Endothelial cell of umbilical vein (primary cell): ENCODE data around the gene NUDT9. TPM values are rescaled to one million over a fixed set of nuclear protein-coding genes. Genes with fewer than 3 reads are reported as not detected.

ENCODE experiments used
- BruUV-seq: library from RNA; stranded (reverse); fragments of 400-500 nt; replicated peaks from 2 replicates; lab custom pipeline; 2021; lab: Mats Ljungman, UMichigan
- CTCF ChIA-PET: fragments of 300-600, 350-600 bp; sonication (Branson Sonifier 250); formaldehyde crosslinking; loops from one replicate; lab custom pipeline; 2021; ENCODE audit warnings: antibody characterized with exemption, inconsistent platforms; lab: Charles Lee
- POLR2A ChIA-PET: fragments of 300-600, 350-600 bp; sonication (Branson Sonifier 250); formaldehyde crosslinking; loops from one replicate; lab custom pipeline; 2021; ENCODE audit warnings: antibody characterized with exemption, inconsistent platforms; lab: Charles Lee
- DNase-seq: peaks from one replicate; pipeline ENCODE4 v3.0.0-alpha.2; 2011; ENCODE audit warnings: low read depth, low spot score
- FAIRE-seq: peaks from 2 replicates; lab custom pipeline; 2011; peaks lifted over from hg19 to GRCh38; lab: Jason Lieb, UNC
- H2AFZ ChIP-seq: 2 replicates; pipeline ENCODE4 v1.6.0; 2012; ENCODE audit warnings: low read depth, low read length, control low read depth, inconsistent platforms
- H3K27ac ChIP-seq: 2 replicates; pipeline ENCODE4 v1.5.1; 2011; ENCODE audit warnings: low read depth, mild to moderate bottlenecking, control low read depth, low read length, moderate library complexity; ENCODE audit not compliant: insufficient read depth
- H3K27me3 ChIP-seq, 2 experiments: 2 replicates each; pipeline versions ENCODE4 v1.6.0 to v1.6.1; 2011; ENCODE audit warnings: low read length in 2 of 2, mixed read lengths in 1 of 2; ENCODE audit not compliant: control insufficient read depth in 2 of 2, insufficient read depth in 2 of 2
- H3K36me3 ChIP-seq, 2 experiments: 2 replicates in 1 of 2; 3 replicates in 1 of 2; pipeline ENCODE4 v1.5.1; 2011; ENCODE audit warnings: low read length in 2 of 2, mild to moderate bottlenecking in 1 of 2, moderate library complexity in 1 of 2; ENCODE audit not compliant: control insufficient read depth in 2 of 2, insufficient read depth in 2 of 2; ENCODE audit errors: extremely low read depth in 1 of 2
- H3K4me1 ChIP-seq: 3 replicates; pipeline ENCODE4 v1.5.1; 2011; ENCODE audit warnings: mild to moderate bottlenecking, low read length; ENCODE audit not compliant: control insufficient read depth, insufficient read depth; ENCODE audit errors: extremely low read depth
- H3K4me2 ChIP-seq: 2 replicates; pipeline ENCODE4 v1.6.1; 2011; ENCODE audit warnings: low read length, control low read depth, mixed read lengths; ENCODE audit not compliant: insufficient read depth
- H3K4me3 ChIP-seq, 3 experiments: fragments of 200-600 bp in 1 of 3; sonication (generic), shearing (Covaris generic) in 1 of 3; replicated peaks in 1 of 3; 2 replicates each; pipeline ENCODE4 v1.5.1; 2011 to 2016; ENCODE audit warnings: control low read depth in 3 of 3, low read length in 3 of 3, mild to moderate bottlenecking in 2 of 3, inconsistent platforms in 1 of 3, low read depth in 1 of 3, moderate library complexity in 1 of 3; ENCODE audit not compliant: insufficient read depth in 1 of 3
- H3K79me2 ChIP-seq: 2 replicates; pipeline ENCODE4 v1.6.0; 2012; ENCODE audit warnings: low read length, inconsistent platforms; ENCODE audit not compliant: control insufficient read depth, insufficient read depth
- H3K9ac ChIP-seq: replicated peaks from 2 replicates; pipeline ENCODE3; 2011; ENCODE audit warnings: low read length, control low read depth; ENCODE audit not compliant: insufficient read depth; ENCODE audit errors: extremely low read depth
- H3K9me1 ChIP-seq: replicated peaks from 3 replicates; pipeline ENCODE4 v1.6.0; 2011; ENCODE audit warnings: mild to moderate bottlenecking, low read length; ENCODE audit not compliant: control insufficient read depth, insufficient read depth; ENCODE audit errors: extremely low read depth
- H3K9me3 ChIP-seq: replicated peaks from 2 replicates; pipeline ENCODE4 v1.5.1; 2012; ENCODE audit warnings: low read length, inconsistent platforms; ENCODE audit not compliant: control insufficient read depth, insufficient read depth
- H4K20me1 ChIP-seq: replicated peaks from 2 replicates; pipeline ENCODE3; 2011; ENCODE audit warnings: mild to moderate bottlenecking, low read length; ENCODE audit not compliant: control insufficient read depth, insufficient read depth; ENCODE audit errors: extremely low read depth
- EZH2 ChIP-seq: IDR thresholded peaks from 2 replicates; pipeline ENCODE4 v1.6.1; 2012; ENCODE audit warnings: borderline replicate concordance, low read depth, mild to moderate bottlenecking, moderate library complexity, low read length, inconsistent platforms; ENCODE audit not compliant: severe bottlenecking
- FOS ChIP-seq: IDR thresholded peaks from 2 replicates; pipeline ENCODE4 v1.6.1; 2011; ENCODE audit warnings: mild to moderate bottlenecking, low read length, moderate library complexity, borderline replicate concordance; ENCODE audit not compliant: insufficient read depth
- GATA2 ChIP-seq: IDR thresholded peaks from 2 replicates; pipeline ENCODE4 v1.7.0; 2011; ENCODE audit warnings: low read depth, mild to moderate bottlenecking, moderate library complexity, mixed read lengths, low read length; ENCODE audit not compliant: insufficient read length, insufficient read depth
- JUN ChIP-seq: IDR thresholded peaks from 2 replicates; pipeline ENCODE4 v1.6.1; 2011; ENCODE audit warnings: borderline replicate concordance, low read depth; ENCODE audit not compliant: insufficient read length, insufficient read depth
- MYC ChIP-seq: IDR thresholded peaks from one replicate; pipeline ENCODE4 v1.6.1; 2011; ENCODE audit warnings: mild to moderate bottlenecking, low read depth, low read length
- POLR2A ChIP-seq: IDR thresholded peaks from 2 replicates; pipeline ENCODE4 v1.6.1; 2012; ENCODE audit warnings: low read depth, mild to moderate bottlenecking, control low read depth, low read length
- POLR2AphosphoS5 ChIP-seq: IDR thresholded peaks from 2 replicates; pipeline ENCODE4 v1.6.1; 2012; ENCODE audit warnings: low read depth, mild to moderate bottlenecking, control low read depth, low read length, moderate library complexity; ENCODE audit not compliant: insufficient read depth
- dilution Hi-C: fragments of 300-500 bp; cut with MboI; formaldehyde crosslinking; loops from one replicate; pipeline ENCODE4 v1.15.0; 2019; ENCODE audit warnings: low sequenced_read_pairs; ENCODE audit not compliant: extremely low pct_ligation_motif_present
- intact Hi-C: fragments of 100-400 bp; cut with micrococcal nuclease; formaldehyde crosslinking; loops from one replicate; pipeline ENCODE4 v1.10.0; 2022
- polyA plus RNA-seq, 4 experiments: library from polyadenylated mRNA; depleted of rRNA in 3 of 4; stranded (reverse) in 3 of 4; unstranded in 1 of 4; fragments of >200 nt; gene quantifications; 2 replicates each; pipeline versions ENCODE4 v1.2.1 to v1.2.3, GENCODE V29; 2011 to 2012; ENCODE audit warnings: missing spikeins in 1 of 4
- total RNA-seq: library from RNA; stranded (reverse); gene quantifications from 2 replicates; pipeline ENCODE4 v1.2.3, GENCODE V29; 2021
- TF ChIP-seq, protein P1 (sequence below): IDR thresholded peaks from 2 replicates; pipeline ENCODE4 v1.6.1; 2011; ENCODE audit not compliant: insufficient read depth, insufficient read length
- TF ChIP-seq, protein P2 (sequence below), 2 donors: IDR thresholded peaks; 1 replicate in 1 of 2; 2 replicates in 1 of 2; pipeline ENCODE4 v1.5.1; 2011; ENCODE audit warnings: low read length in 2 of 2, mild to moderate bottlenecking in 2 of 2, moderate library complexity in 2 of 2, control low read depth in 1 of 2, inconsistent platforms in 1 of 2, low read depth in 1 of 2; ENCODE audit not compliant: insufficient read depth in 1 of 2; ENCODE audit errors: extremely low read depth in 1 of 2

NUDT9 gene
- total and polyA plus RNA-seq, 2 donors (not counting 3 experiments of a cell fraction or from before 2014, with no cell fraction given): 15.3 to 25.0 TPM

DNA sequence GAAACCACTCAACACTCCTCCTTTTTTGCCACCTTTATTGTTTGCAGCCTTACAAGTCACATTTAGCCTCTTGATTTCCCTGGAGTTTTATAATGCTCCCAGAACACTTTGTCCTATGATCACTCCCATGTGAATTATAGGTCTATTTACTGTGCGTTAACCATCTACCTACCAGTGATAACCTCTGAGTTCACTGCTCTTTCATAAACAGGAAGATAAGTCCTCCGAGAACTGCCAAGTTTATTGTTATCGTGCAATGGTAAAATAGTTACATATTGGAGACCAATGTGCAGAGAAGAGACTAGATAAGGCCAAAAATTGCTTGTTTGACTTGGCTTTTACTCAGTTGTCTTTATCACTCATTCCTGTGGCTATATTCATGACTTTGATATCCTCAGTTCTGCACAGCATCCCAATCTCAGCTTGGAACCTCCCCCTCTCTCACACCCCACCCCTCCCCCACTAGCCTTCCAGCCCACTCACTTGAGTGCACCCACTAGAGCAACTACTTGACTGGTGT lies 12.9 kb upstream of the NUDT9 start:
- intact Hi-C loops: no loop called here
- FAIRE-seq: no peak

More for the DNA sequence above, 12.9 kb upstream of the NUDT9 start:
- H3K4me1 ChIP-seq: no peaks in the 10 kb centered on the region
- dilution Hi-C loops: no loop called here
- no peak overlapping the region for H3K4me2 ChIP-seq
- H3K4me3 ChIP-seq: no peak overlapping the region
- no peak overlapping the region for H3K27ac ChIP-seq
- H3K9me3 ChIP-seq: no peaks in the 10 kb centered on the region
- no peaks in the 10 kb centered on the region for H3K79me2 ChIP-seq
- H2AFZ ChIP-seq: no peak overlapping the region
- H4K20me1 ChIP-seq: no peaks in the 10 kb centered on the region
- H3K9me1 ChIP-seq: no peaks in the 10 kb centered on the region
- TF ChIP-seq, protein P1, sequence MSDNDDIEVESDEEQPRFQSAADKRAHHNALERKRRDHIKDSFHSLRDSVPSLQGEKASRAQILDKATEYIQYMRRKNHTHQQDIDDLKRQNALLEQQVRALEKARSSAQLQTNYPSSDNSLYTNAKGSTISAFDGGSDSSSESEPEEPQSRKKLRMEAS: no peak
- TF ChIP-seq POLR2A (no peak), MYC (no peak), FOS (no peak), POLR2AphosphoS5 (no peak), GATA2 (no peak), EZH2 (no peak), JUN (no peak)
- TF ChIP-seq, protein P2, sequence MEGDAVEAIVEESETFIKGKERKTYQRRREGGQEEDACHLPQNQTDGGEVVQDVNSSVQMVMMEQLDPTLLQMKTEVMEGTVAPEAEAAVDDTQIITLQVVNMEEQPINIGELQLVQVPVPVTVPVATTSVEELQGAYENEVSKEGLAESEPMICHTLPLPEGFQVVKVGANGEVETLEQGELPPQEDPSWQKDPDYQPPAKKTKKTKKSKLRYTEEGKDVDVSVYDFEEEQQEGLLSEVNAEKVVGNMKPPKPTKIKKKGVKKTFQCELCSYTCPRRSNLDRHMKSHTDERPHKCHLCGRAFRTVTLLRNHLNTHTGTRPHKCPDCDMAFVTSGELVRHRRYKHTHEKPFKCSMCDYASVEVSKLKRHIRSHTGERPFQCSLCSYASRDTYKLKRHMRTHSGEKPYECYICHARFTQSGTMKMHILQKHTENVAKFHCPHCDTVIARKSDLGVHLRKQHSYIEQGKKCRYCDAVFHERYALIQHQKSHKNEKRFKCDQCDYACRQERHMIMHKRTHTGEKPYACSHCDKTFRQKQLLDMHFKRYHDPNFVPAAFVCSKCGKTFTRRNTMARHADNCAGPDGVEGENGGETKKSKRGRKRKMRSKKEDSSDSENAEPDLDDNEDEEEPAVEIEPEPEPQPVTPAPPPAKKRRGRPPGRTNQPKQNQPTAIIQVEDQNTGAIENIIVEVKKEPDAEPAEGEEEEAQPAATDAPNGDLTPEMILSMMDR (IDR thresholded peaks at IDR 0.05; ENCODE audit: extremely low read depth in 1 of 2, insufficient read depth in 1 of 2, low read depth in 1 of 2, low read length in 2 of 2): no peak
- DNase-seq: peak; percentile 65
- ChIA-PET POLR2A (no interaction called here), CTCF (no interaction called here)
- BruUV-seq: no TSS peak
- peaks cover 8 to 17% of the 10 kb centered on the region in 2 experiments for H3K27me3 ChIP-seq
- H3K36me3 ChIP-seq: no peaks in the 10 kb centered on the region
- H3K9ac ChIP-seq: no peak overlapping the region
